IPS-15b (cell line): Measurements from ENCODE around the gene ACVR2B.

ENCODE experiments used
- H3K27me3 ChIP-seq: one replicate; pipeline ENCODE4 v1.6.1; 2013; ENCODE audit warnings: low read length; ENCODE audit not compliant: control insufficient read depth, insufficient read depth
- H3K36me3 ChIP-seq: one replicate; pipeline ENCODE4 v1.6.1; 2013; ENCODE audit warnings: low read length; ENCODE audit not compliant: control insufficient read depth, insufficient read depth
- H3K4me1 ChIP-seq: one replicate; pipeline ENCODE4 v1.6.1; 2013; ENCODE audit warnings: mild to moderate bottlenecking, low read length; ENCODE audit not compliant: control insufficient read depth, insufficient read depth
- H3K4me3 ChIP-seq: one replicate; pipeline ENCODE4 v1.5.1; 2013; ENCODE audit warnings: low read depth, low read length
- H3K9ac ChIP-seq: one replicate; pipeline ENCODE4 v1.6.1; 2013; ENCODE audit warnings: low read depth, mild to moderate bottlenecking, low read length
- H3K9me3 ChIP-seq: one replicate; pipeline ENCODE4 v1.6.1; 2013; ENCODE audit warnings: mild to moderate bottlenecking, low read length; ENCODE audit not compliant: control insufficient read depth, insufficient read depth

ACVR2B gene

GRCh38 chr3:38521391-38521987 is 67.8 kb downstream of the ACVR2B start:
- no peaks in the 10 kb centered on the region for H3K9me3 ChIP-seq
- H3K27me3 ChIP-seq, result no peaks in the 10 kb centered on the region
- H3K4me3 ChIP-seq, result no peak overlapping the region
- H3K36me3 ChIP-seq, result no peaks in the 10 kb centered on the region
- no peak overlapping the region for H3K9ac ChIP-seq
- H3K4me1 ChIP-seq, result peaks cover 8% of the 10 kb centered on the region

GRCh38 chr3:38522002-38522401 is 68.3 kb downstream of the ACVR2B start:
- H3K36me3 ChIP-seq, result no peaks in the 10 kb centered on the region
- peaks cover 8% of the 10 kb centered on the region for H3K4me1 ChIP-seq
- H3K4me3 ChIP-seq, result no peak overlapping the region

GRCh38 chr3:38524141-38524739 is 70.5 kb downstream of the ACVR2B start:
- H3K9me3 ChIP-seq, result no peaks in the 10 kb centered on the region
- peaks cover 8% of the 10 kb centered on the region for H3K4me1 ChIP-seq
- no peak overlapping the region for H3K4me3 ChIP-seq
- H3K36me3 ChIP-seq, result no peaks in the 10 kb centered on the region
- no peaks in the 10 kb centered on the region for H3K27me3 ChIP-seq
- no peak overlapping the region for H3K9ac ChIP-seq

More at GRCh38 chr3:38522002-38522401, 68.3 kb downstream of the ACVR2B start:
- H3K9ac ChIP-seq, result no peak overlapping the region
- H3K27me3 ChIP-seq, result no peaks in the 10 kb centered on the region
- no peaks in the 10 kb centered on the region for H3K9me3 ChIP-seq

- Histone ChIP-seq H3K4me3 (no peak overlapping the region), H3K4me1 (no peaks in the 10 kb centered on the region), H3K9ac (no peak overlapping the region), H3K27me3 (no peaks in the 10 kb centered on the region), H3K9me3 (no peaks in the 10 kb centered on the region), H3K36me3 (no peaks in the 10 kb centered on the region)
Observed at GRCh38 chr3:38526792-38527191, 73.1 kb downstream of the ACVR2B start.

- Histone ChIP-seq H3K4me3 (no peak overlapping the region), H3K9me3 (no peaks in the 10 kb centered on the region), H3K36me3 (no peaks in the 10 kb centered on the region), H3K4me1 (no peaks in the 10 kb centered on the region), H3K9ac (no peak overlapping the region), H3K27me3 (no peaks in the 10 kb centered on the region)
Observed at GRCh38 chr3:38528457-38528856, 74.8 kb downstream of the ACVR2B start.

GRCh38 chr3:38532529-38532928 is 78.8 kb downstream of the ACVR2B start:
- H3K9me3 ChIP-seq, result no peaks in the 10 kb centered on the region

GRCh38 chr3:38533285-38533976 is 79.7 kb downstream of the ACVR2B start:
- Histone ChIP-seq H3K4me1 (peaks cover 10% of the 10 kb centered on the region), H3K9ac (no peak overlapping the region), H3K36me3 (no peaks in the 10 kb centered on the region), H3K27me3 (no peaks in the 10 kb centered on the region), H3K4me3 (no peak overlapping the region), H3K9me3 (no peaks in the 10 kb centered on the region)

More at GRCh38 chr3:38532529-38532928, 78.8 kb downstream of the ACVR2B start:
- Histone ChIP-seq H3K36me3 (no peaks in the 10 kb centered on the region), H3K4me1 (peaks cover 10% of the 10 kb centered on the region), H3K4me3 (no peak overlapping the region), H3K9ac (no peak overlapping the region), H3K27me3 (no peaks in the 10 kb centered on the region)

GRCh38 chr3:38534180-38534579 is 80.5 kb downstream of the ACVR2B start:
- H3K36me3 ChIP-seq, result no peaks in the 10 kb centered on the region
- no peak overlapping the region for H3K9ac ChIP-seq
- peaks cover 10% of the 10 kb centered on the region for H3K4me1 ChIP-seq
- no peak overlapping the region for H3K4me3 ChIP-seq
- H3K27me3 ChIP-seq, result no peaks in the 10 kb centered on the region
- H3K9me3 ChIP-seq, result no peaks in the 10 kb centered on the region

- Histone ChIP-seq H3K36me3 (no peaks in the 10 kb centered on the region), H3K9ac (no peak overlapping the region), H3K27me3 (no peaks in the 10 kb centered on the region), H3K4me1 (peaks cover 10% of the 10 kb centered on the region), H3K4me3 (no peak overlapping the region), H3K9me3 (no peaks in the 10 kb centered on the region)
Observed at GRCh38 chr3:38534604-38535003, 80.9 kb downstream of the ACVR2B start.

- Histone ChIP-seq H3K9ac (no peak overlapping the region), H3K27me3 (no peaks in the 10 kb centered on the region), H3K36me3 (no peaks in the 10 kb centered on the region), H3K4me3 (no peak overlapping the region), H3K4me1 (peaks cover 10% of the 10 kb centered on the region), H3K9me3 (no peaks in the 10 kb centered on the region)
Observed at GRCh38 chr3:38536671-38537070, 83.0 kb downstream of the ACVR2B start.

- H3K27me3 ChIP-seq, result no peaks in the 10 kb centered on the region
- H3K4me1 ChIP-seq, result peaks cover 10% of the 10 kb centered on the region
- no peaks in the 10 kb centered on the region for H3K9me3 ChIP-seq
- H3K36me3 ChIP-seq, result no peaks in the 10 kb centered on the region
- H3K9ac ChIP-seq, result no peak overlapping the region
- H3K4me3 ChIP-seq, result no peak overlapping the region
Observed at GRCh38 chr3:38538773-38539353, 85.2 kb downstream of the ACVR2B start.

- no peaks in the 10 kb centered on the region for H3K27me3 ChIP-seq
- no peaks in the 10 kb centered on the region for H3K36me3 ChIP-seq
- no peak overlapping the region for H3K4me3 ChIP-seq
- no peak overlapping the region for H3K9ac ChIP-seq
- H3K4me1 ChIP-seq, result peaks cover 5% of the 10 kb centered on the region
- no peaks in the 10 kb centered on the region for H3K9me3 ChIP-seq
Observed at GRCh38 chr3:38541806-38542205, 88.1 kb downstream of the ACVR2B start.
